Measurements from ENCODE around the gene TAGAP. TPM values are rescaled to one million over a fixed set of nuclear protein-coding genes. Genes with fewer than 3 reads are reported as not detected.

The TAGAP gene
- total and polyA plus RNA-seq, 10 of the 15 experiments (the other 5 are each of a cell fraction or from before 2014, with no cell fraction given), result 5.3 to 27.4 (median 18.9) TPM

GRCh38 chr6:159077123-159077522 is 32.3 kb upstream of the TAGAP start (continued):
- TF ChIP-seq NFXL1 (IDR thresholded peaks at IDR 0.05; ENCODE audit: borderline replicate concordance) (no peak), EED (IDR thresholded peaks at IDR 0.05; ENCODE audit: low read depth) (peak; percentile 81), CHD4 (IDR thresholded peaks at IDR 0.05) (no peak), RUNX3 (IDR thresholded peaks at IDR 0.05; ENCODE audit: low read length) (peak; percentile 88), NR2F1 (conservative IDR thresholded peaks at IDR 0.05) (peak; percentile 93), TARDBP (IDR thresholded peaks at IDR 0.05; ENCODE audit: borderline replicate concordance) (no peak), BCL3 (IDR thresholded peaks at IDR 0.05; ENCODE audit: borderline replicate concordance, insufficient read depth, low read depth, low read length, poor library complexity, severe bottlenecking) (no peak), ZNF384 (IDR thresholded peaks at IDR 0.05; ENCODE audit: borderline replicate concordance, low read depth, low read length) (no peak), IKZF2 (IDR thresholded peaks at IDR 0.05) (peak; percentile 25 to 58; a peak in 3 of 4 replicates), ZNF207 (IDR thresholded peaks at IDR 0.05; ENCODE audit: borderline replicate concordance) (no peak), GATAD2B (conservative IDR thresholded peaks at IDR 0.05; ENCODE audit: low read depth) (0 out of 2 replicates have a peak, but pooled peaks have one; percentile 37), FOXK2 (IDR thresholded peaks at IDR 0.05) (no peak), KAT2A (conservative IDR thresholded peaks at IDR 0.05; ENCODE audit: control insufficient read depth, low read depth, low read length) (no peak), EP300 (IDR thresholded peaks at IDR 0.05; ENCODE audit: borderline replicate concordance in 1 of 2, control insufficient read depth in 1 of 2, low read depth in 2 of 2, low read length in 2 of 2) (no peak), IRF3 (IDR thresholded peaks at IDR 0.05) (no peak), BACH1 (IDR thresholded peaks at IDR 0.05; ENCODE audit: borderline replicate concordance) (no peak), POU2F2 (IDR thresholded peaks at IDR 0.05; ENCODE audit: borderline replicate concordance, low read depth, low read length) (no peak), TCF12 (IDR thresholded peaks at IDR 0.05; ENCODE audit: low read depth, low read length) (no peak), ZBTB4 (CRISPR knock-in tag; IDR thresholded peaks at IDR 0.05) (no peak), ELK1 (IDR thresholded peaks at IDR 0.05; ENCODE audit: low read depth, low read length) (no peak), POLR2AphosphoS5 (IDR thresholded peaks at IDR 0.05; ENCODE audit: low read length) (no peak), SPI1 (IDR thresholded peaks at IDR 0.05; ENCODE audit: borderline replicate concordance, insufficient read depth, low read depth, low read length) (no peak), IRF5 (IDR thresholded peaks at IDR 0.05; ENCODE audit: borderline replicate concordance) (no peak), TCF7 (IDR thresholded peaks at IDR 0.05; ENCODE audit: borderline replicate concordance) (no peak), SMAD1 (IDR thresholded peaks at IDR 0.05; ENCODE audit: low read depth, partially characterized antibody) (no peak)
